ENCODE measurements around the gene ITGB4. TPM values are rescaled to one million over a fixed set of nuclear protein-coding genes. Genes with fewer than 3 reads are reported as not detected.

ITGB4 gene
- total RNA-seq, 1 donor, result 0.09 TPM

DNA sequence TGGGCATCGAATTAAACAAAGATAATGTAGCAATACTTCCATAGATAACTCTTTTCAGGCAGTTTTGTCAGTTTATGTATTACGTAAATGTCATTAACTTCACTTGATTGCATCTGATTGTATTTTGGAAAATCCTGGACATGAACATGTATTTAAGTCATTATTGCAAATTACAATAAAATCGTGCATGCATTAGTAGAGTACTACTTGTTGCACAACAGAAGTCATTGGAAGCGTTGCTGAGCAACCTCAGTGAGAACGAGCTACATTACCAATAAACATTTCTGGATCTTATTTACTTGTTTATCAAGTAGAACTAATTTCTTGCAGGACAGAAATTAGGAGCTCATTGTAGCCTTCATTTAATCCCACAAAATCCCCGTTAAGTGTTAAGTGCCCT is 70.0 kb downstream of the ITGB4 start:
- no peak overlapping the region for H3K4me3 ChIP-seq (ENCODE audit: low read depth, low read length)
- TF ChIP-seq, protein P1, sequence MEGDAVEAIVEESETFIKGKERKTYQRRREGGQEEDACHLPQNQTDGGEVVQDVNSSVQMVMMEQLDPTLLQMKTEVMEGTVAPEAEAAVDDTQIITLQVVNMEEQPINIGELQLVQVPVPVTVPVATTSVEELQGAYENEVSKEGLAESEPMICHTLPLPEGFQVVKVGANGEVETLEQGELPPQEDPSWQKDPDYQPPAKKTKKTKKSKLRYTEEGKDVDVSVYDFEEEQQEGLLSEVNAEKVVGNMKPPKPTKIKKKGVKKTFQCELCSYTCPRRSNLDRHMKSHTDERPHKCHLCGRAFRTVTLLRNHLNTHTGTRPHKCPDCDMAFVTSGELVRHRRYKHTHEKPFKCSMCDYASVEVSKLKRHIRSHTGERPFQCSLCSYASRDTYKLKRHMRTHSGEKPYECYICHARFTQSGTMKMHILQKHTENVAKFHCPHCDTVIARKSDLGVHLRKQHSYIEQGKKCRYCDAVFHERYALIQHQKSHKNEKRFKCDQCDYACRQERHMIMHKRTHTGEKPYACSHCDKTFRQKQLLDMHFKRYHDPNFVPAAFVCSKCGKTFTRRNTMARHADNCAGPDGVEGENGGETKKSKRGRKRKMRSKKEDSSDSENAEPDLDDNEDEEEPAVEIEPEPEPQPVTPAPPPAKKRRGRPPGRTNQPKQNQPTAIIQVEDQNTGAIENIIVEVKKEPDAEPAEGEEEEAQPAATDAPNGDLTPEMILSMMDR (IDR thresholded peaks at IDR 0.05; ENCODE audit: insufficient read depth, low read length), result no peak
- no peak for DNase-seq (ENCODE audit: low read depth)

DNA sequence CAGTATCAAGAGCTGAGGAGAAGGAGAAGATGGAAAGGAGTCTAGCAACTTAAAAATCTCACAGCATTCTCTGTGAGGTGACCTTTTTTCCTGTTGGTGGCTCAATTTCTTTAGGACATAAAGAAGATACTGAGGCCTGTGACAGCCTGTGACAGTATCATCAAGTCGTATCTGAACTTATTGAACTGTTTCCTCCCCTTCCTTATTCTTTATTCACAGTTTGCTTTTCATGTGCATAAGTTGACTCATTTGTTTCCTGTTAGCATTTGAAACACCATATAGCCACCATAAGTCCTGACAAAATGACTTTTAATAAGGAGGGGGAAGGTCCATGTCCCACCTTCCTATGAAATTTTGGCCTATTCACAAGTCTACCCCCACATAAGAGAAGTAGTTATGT is 72.2 kb downstream of the ITGB4 start:
- no peak for DNase-seq (ENCODE audit: low read depth)
- TF ChIP-seq, protein P1 (IDR thresholded peaks at IDR 0.05; ENCODE audit: insufficient read depth, low read length), result no peak
- no peak overlapping the region for H3K4me3 ChIP-seq (ENCODE audit: low read depth, low read length)

DNA sequence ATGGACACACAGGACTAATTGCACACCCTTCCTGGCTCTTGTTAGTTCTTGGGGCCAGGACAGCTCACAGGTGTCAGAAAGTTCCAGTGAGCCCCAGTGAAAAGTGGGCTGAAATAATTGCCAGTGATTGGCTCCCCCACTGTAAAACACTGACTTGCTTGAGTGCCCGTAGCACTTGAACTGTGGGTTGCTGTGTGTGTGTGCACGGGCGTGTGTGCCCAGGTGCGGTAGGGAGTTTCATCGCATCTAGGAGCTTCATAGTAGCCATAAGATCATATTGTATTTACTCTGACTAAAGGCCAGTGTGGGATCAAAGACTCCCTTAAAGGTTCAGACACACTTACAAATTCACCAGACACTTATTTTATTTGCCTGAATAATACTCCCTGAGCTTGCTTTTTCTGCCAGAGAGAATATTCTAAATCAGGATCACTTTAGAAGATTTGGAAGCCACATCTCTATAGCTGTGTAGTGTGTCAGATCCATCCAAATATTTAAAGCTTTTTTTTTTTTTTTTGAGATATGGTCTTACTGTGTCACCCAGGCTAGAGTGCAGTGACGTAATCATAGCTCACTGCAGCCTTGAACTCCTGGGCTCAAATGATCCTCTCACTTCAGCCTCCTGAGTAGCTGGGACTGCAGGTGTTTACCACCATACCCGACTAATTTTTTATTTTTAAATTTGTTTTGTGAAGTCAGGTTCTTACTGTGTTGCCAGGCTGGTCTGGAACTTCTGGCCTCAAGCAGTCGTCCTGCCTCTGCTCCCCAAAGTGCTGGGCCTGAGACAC is 74.8 kb downstream of the ITGB4 start:
- H3K4me3 ChIP-seq (ENCODE audit: low read depth, low read length), result no peak overlapping the region
- DNase-seq (ENCODE audit: low read depth), result no peak
- TF ChIP-seq, protein P1 (IDR thresholded peaks at IDR 0.05; ENCODE audit: insufficient read depth, low read length), result no peak

DNA sequence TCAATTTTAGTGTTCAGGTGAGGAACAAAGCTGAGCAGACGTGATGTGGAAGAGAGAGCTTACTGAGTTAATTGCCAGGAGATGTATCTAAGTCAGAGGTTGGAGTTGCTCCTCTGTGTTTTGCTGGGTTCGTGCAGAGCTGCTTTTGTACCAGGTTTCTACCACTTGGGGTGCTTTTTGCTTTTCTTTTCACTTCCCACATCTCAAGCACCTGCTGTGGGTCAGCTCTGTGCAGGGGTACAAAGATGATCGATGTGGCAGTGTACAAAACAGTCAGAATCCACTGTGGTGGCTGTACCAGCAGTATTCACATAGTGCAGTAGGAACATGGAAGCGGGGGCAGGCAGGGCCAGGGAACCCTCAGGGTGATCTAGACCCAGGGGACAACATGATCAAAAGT is 78.1 kb downstream of the ITGB4 start:
- TF ChIP-seq, protein P1 (IDR thresholded peaks at IDR 0.05; ENCODE audit: insufficient read depth, low read length), result no peak
- no peak overlapping the region for H3K4me3 ChIP-seq (ENCODE audit: low read depth, low read length)
- no peak for DNase-seq (ENCODE audit: low read depth)

DNA sequence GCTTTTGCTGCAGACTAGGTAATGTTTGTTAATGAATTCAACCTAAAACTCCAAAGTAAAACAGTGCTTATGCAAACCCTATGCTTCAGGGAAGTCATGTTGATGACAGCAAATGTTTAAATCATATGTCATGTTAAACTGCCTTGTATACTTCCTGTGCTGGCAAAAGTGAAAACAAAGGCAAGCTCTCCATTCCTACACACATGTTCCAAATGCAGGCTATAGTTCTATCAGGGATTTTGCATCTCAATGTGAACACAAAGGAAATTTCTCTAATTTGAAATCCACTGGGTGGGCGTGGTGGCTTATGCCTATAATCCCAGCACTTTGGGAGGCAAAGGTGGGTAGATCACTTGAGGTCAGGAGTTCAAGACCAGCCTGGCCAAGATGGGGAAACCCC is 82.6 kb downstream of the ITGB4 start:
- TF ChIP-seq, protein P1 (IDR thresholded peaks at IDR 0.05; ENCODE audit: insufficient read depth, low read length), result no peak
- no peak for DNase-seq (ENCODE audit: low read depth)
- H3K4me3 ChIP-seq (ENCODE audit: low read depth, low read length), result no peak overlapping the region

DNA sequence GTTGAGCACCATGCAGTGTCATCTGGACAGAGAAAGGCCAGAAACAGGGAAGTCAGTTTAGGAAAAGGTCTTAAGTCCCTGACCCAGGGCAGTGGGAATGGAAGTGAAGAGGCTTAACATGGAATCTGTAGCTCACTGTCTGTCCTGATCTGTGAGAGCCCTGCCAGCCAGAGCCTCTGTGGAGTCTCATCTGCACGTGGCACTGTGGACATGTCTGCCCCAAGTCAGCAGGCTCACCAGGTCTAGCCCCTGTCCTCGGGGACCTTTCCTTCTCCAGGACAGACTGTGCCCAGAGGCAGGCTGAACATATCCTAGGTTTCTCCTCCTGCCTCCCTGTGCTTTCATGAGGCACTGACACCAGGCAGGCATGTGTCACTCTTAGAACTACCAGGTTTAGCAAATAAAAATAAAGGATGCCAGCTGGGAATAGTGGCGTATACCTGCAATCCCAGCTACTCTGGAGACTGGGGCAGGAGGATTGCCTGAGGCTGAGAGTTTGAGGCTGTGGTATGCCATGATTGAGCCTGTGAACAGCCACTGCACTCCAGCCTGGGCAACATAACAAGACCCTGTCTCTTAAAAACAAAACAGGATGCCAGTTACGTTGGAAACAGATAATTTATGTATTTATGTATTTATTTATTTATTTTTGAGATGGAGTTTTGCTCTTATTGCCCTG is 85.7 kb downstream of the ITGB4 start:
- no peak for DNase-seq (ENCODE audit: low read depth)
- TF ChIP-seq, protein P1 (IDR thresholded peaks at IDR 0.05; ENCODE audit: insufficient read depth, low read length), result no peak

More for the DNA sequence above, 85.7 kb downstream of the ITGB4 start:
- H3K4me3 ChIP-seq (ENCODE audit: low read depth, low read length), result no peak overlapping the region

Other genes with a start within 250 kb of the ITGB4 start
- 5.6 and 8.0 TPM in 2 replicates for gene CASKIN2, start 205.9 kb upstream of the ITGB4 start, total RNA-seq (ENCODE audit: low replicate concordance)
- gene TSEN54, start 204.9 kb upstream of the ITGB4 start, total RNA-seq (ENCODE audit: low replicate concordance), result 8.0 and 11.4 TPM in 2 replicates
- gene LLGL2, start 195.8 kb upstream of the ITGB4 start, total RNA-seq (ENCODE audit: low replicate concordance), result 0.09 TPM in 1 of 2 replicates, not detected in the other
- gene MYO15B, start 133.7 kb upstream of the ITGB4 start, total RNA-seq (ENCODE audit: low replicate concordance), result 1.4 and 16.8 TPM in 2 replicates
- gene SMIM5, start 88.0 kb upstream of the ITGB4 start, total RNA-seq (ENCODE audit: low replicate concordance), result not detected in 2 replicates
- 17.6 and 22.2 TPM in 2 replicates for gene RECQL5, start 54.3 kb upstream of the ITGB4 start, total RNA-seq (ENCODE audit: low replicate concordance)
- 45.8 and 93.8 TPM in 2 replicates for gene SAP30BP, start 54.1 kb upstream of the ITGB4 start, total RNA-seq (ENCODE audit: low replicate concordance)
- gene GALK1, start 43.7 kb downstream of the ITGB4 start, total RNA-seq (ENCODE audit: low replicate concordance), result 20.6 and 35.9 TPM in 2 replicates
- 18.0 and 30.2 TPM in 2 replicates for gene UNK, start 63.3 kb downstream of the ITGB4 start, total RNA-seq (ENCODE audit: low replicate concordance)
- gene UNC13D, start 122.9 kb downstream of the ITGB4 start, total RNA-seq (ENCODE audit: low replicate concordance), result 0.54 and 2.3 TPM in 2 replicates
- 23.3 and 24.1 TPM in 2 replicates for gene WBP2, start 133.9 kb downstream of the ITGB4 start, total RNA-seq (ENCODE audit: low replicate concordance)
- 14.9 and 20.9 TPM in 2 replicates for gene TRIM47, start 157.1 kb downstream of the ITGB4 start, total RNA-seq (ENCODE audit: low replicate concordance)
- 7.7 and 11.4 TPM in 2 replicates for gene TRIM65, start 175.5 kb downstream of the ITGB4 start, total RNA-seq (ENCODE audit: low replicate concordance)
- 27.0 and 39.2 TPM in 2 replicates for gene MRPL38, start 183.4 kb downstream of the ITGB4 start, total RNA-seq (ENCODE audit: low replicate concordance)
- 14.1 and 21.1 TPM in 2 replicates for gene FBF1, start 219.6 kb downstream of the ITGB4 start, total RNA-seq (ENCODE audit: low replicate concordance)

All from fibroblast of the aortic adventitia (primary cell).